GM12891 (cell line): Measurements from ENCODE around the gene EMC8.
A peak's percentile ranks its signal among the peaks of the same experiment; 100 is the strongest.

Experiments used
- DNase-seq: peaks from one replicate; pipeline ENCODE4 v3.0.0; 2011; ENCODE audit warnings: low spot score; ENCODE audit not compliant: insufficient read length
- FAIRE-seq: peaks from 2 replicates; lab custom pipeline; 2011; peaks lifted over from hg19 to GRCh38; lab: Jason Lieb, UNC
- PAX5 ChIP-seq: IDR thresholded peaks from 2 replicates; pipeline ENCODE4 v1.6.1; 2011; ENCODE audit warnings: low read length, moderate library complexity, mild to moderate bottlenecking; ENCODE audit not compliant: insufficient read depth, severe bottlenecking
- POLR2A ChIP-seq: IDR thresholded peaks from 2 replicates; pipeline ENCODE4 v1.6.1; 2011; ENCODE audit warnings: low read depth, low read length, control low read depth
- POLR2AphosphoS5 ChIP-seq: IDR thresholded peaks from 2 replicates; pipeline ENCODE4 v1.6.1; 2011; ENCODE audit warnings: low read depth, low read length, control low read depth
- POU2F2 ChIP-seq: IDR thresholded peaks from 2 replicates; pipeline ENCODE4 v1.6.1; 2011; ENCODE audit warnings: low read depth, mild to moderate bottlenecking, control low read depth, low read length, moderate library complexity
- SPI1 ChIP-seq: IDR thresholded peaks from 2 replicates; pipeline ENCODE4 v1.6.1; 2011; ENCODE audit warnings: low read depth, low read length, control low read depth
- TAF1 ChIP-seq: IDR thresholded peaks from 2 replicates; pipeline ENCODE4 v1.6.1; 2011; ENCODE audit warnings: low read depth, low read length, control low read depth

Gene EMC8

DNA sequence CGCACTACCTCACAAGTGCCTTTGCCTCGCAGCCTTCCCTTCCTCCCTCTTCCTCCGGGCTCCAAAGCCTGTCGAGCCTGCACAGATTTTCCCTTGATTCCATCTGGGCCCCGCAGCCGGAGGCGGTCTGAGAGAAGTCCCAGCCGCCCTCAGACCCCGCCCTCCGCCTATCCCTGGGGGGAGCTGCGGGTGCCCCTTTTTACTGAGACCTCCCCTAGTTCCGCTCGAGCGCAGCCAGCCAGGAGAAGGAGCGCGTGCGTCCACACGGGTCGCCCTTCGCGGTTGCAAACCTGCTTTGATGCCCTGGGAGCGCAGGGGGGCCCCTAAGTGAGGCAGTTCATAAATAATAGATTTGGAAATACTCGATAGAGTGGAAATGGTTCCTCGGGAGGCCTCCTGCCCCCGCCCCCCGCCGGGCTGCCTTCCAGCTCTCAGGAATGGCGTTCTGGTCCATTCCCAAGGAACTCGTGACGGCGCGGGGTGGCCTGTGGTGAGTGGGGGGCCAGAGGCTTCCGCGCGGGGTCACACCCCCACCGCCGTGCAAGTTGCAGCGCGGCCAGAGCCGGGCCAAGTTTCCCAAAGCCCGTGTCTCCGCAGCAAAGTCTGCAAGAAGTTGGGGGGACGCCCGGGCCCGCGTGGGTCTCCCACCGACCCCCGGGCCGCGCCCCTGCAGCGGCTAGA is 49.1 kb downstream of the EMC8 start:
- DNase-seq (no peak), FAIRE-seq (no peak)
- no peak for TF ChIP-seq POU2F2
- TF ChIP-seq PAX5, result no peak

- peak; percentile 60 for FAIRE-seq
- no peak for TF ChIP-seq SPI1
- TF ChIP-seq TAF1, result no peak
- no peak for TF ChIP-seq POLR2AphosphoS5
- TF ChIP-seq POLR2A, result no peak
- TF ChIP-seq PAX5, result no peak
- no peak for TF ChIP-seq POU2F2
- DNase-seq, result no peak
These were observed 49.6 kb downstream of the EMC8 start for GRCh38 chr16:85749771-85750145.

DNA sequence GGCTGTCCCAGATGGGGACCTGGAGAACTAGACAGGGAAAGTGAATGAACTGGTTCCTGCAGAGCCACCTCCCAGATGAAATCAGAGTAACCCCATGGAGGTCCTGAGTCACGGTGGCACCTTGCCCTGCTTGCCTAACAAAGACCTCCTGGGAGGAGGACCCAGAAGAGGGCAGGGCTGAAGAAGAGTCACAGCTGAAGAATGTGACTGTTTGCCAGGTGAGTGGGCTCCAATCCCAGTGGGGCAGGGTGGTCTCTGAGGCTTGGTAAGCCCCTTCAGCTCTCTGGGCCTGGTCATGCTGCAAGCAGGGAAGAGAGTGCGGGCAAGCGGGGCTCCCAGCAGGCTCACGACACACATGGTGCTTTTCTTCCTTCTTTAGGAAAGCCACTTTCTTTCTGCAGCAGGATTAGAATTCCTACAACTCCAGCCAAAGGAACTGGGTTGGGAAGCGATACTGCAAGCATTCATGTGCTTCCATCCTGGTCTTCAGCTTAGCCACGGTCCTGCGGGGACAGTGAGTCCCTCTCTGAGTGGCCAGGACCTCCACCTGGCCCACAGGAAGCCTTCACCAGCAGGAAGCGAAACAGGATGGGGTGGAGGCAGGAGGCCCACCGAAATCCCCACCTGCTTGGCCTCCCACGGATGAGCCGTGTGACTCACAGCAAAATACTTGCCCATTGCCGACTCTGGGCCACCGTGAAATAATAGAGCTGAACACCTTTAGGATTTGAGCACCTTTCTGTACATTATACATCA is 52.7 kb downstream of the EMC8 start:
- DNase-seq (no peak), FAIRE-seq (peak; percentile 75)
- peak; percentile 81 for TF ChIP-seq SPI1
- TF ChIP-seq POU2F2, result no peak
- no peak for TF ChIP-seq POLR2AphosphoS5
- no peak for TF ChIP-seq TAF1
- no peak for TF ChIP-seq PAX5
- no peak for TF ChIP-seq POLR2A

- DNase-seq (no peak), FAIRE-seq (no peak)
- TF ChIP-seq PAX5 (no peak), POLR2A (no peak), POLR2AphosphoS5 (no peak), SPI1 (no peak), TAF1 (no peak), POU2F2 (no peak)
These were observed 60.2 kb downstream of the EMC8 start for GRCh38 chr16:85738923-85739715.

DNA sequence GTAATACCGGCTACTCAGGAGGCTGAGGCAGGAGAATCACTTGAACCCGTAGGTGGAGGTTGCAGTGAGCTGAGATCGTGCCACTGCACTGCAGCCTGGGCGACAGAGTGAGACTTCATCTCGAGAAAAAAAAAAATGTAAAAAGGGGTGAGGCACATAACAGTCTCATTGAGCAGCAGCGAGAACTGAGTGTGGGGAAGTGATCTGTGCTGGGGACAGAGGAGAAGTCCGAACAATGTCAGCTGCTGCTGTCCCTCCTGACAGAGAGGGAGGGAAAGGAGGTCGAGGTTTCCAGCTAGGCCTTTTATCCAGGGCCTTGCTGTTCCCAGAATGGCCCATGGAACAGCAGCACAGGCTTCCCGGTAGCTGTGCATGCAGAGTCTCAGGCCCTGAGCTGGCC is 62.4 kb downstream of the EMC8 start:
- DNase-seq, result no peak
- FAIRE-seq, result no peak
- TF ChIP-seq POLR2A (no peak), SPI1 (peak; percentile 42; the same call in 1 of the 2 replicates)

DNA sequence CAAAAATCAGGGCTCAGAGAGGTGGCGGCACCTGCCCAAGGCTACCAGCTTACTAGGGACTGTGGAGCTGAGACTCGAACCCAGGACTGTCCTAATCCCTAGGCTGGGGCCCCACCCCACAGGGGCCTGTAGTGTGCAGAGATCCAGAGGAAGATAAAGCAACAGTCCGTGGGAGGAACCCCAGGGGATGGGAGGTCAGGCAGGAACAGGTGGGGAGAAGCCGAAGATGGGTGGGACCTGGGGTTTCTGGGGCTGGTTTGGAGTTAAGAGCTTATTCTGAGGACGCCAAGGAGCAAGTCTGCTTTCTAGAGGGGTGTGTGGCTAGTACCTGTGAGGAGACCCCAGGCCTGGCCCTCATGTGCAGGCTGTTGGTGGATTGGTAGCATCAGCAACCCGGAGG is 63.4 kb downstream of the EMC8 start:
- TF ChIP-seq POLR2A (no peak), SPI1 (no peak), PAX5 (no peak), TAF1 (no peak), POU2F2 (no peak), POLR2AphosphoS5 (no peak)
- DNase-seq, result no peak

GRCh38 chr16:85735225-85735635 is 64.1 kb downstream of the EMC8 start:
- TF ChIP-seq POLR2A (no peak), POLR2AphosphoS5 (no peak), PAX5 (peak; percentile 9), TAF1 (no peak), SPI1 (peak; percentile 28; the same call in 1 of the 2 replicates), POU2F2 (no peak)
- DNase-seq, result peak; percentile 66
- FAIRE-seq, result peak; percentile 70

More for the DNA sequence above, 63.4 kb downstream of the EMC8 start:
- no peak for FAIRE-seq

DNA sequence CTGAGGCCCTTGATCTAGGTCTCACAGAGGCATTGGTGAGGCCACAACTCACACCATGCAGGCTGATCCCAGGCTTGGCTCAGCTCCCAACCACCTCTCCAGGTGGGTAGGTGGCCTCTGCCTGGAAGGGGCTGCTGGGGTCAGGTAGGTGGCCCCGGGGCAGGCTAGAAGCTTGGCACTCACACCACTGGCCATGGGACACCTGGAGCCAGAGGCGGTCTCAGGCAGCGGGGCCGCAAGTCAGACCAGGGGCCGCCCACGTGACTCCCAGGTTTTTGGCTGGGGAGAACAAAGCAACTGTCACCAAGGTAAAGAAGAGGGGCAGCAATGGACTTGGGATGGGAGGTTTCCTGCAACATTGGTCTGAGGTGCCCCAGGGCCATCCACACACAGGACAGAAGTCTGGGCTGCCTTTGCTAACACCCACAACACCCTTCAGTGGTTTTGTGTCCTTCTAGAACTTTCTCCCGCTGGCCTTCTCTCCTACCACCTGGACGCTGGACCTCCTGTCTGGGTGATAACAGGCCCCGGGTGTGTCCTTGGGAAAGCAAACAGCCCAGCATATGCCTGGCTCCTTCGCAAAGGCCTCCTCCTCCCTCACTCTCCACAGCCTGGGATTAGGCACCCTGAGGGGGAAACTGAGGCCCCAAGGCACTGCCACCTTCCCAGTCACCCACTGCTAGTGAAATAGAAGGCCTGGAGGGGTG is 64.9 kb downstream of the EMC8 start:
- TF ChIP-seq SPI1 (no peak), PAX5 (no peak), TAF1 (no peak), POLR2AphosphoS5 (no peak), POLR2A (no peak), POU2F2 (no peak)
- FAIRE-seq, result peak; percentile 28
- DNase-seq, result no peak

GRCh38 chr16:85733839-85734170 is 65.5 kb downstream of the EMC8 start:
- DNase-seq, result no peak
- TF ChIP-seq POLR2A, result no peak
- TF ChIP-seq POU2F2, result no peak
- TF ChIP-seq SPI1, result no peak
- no peak for TF ChIP-seq PAX5
- TF ChIP-seq POLR2AphosphoS5, result no peak
- TF ChIP-seq TAF1, result no peak
- no peak for FAIRE-seq
